ENCODE results near the gene ATP8B1. TPM values are rescaled to one million over a fixed set of nuclear protein-coding genes. Genes with fewer than 3 reads are reported as not detected.

ATP8B1 gene
- total and polyA plus RNA-seq, 9 of the 15 experiments (the other 6 are each of a cell fraction or from before 2014, with no cell fraction given), result 0.01 to 0.22 (median 0.03) TPM; not detected in 3

DNA sequence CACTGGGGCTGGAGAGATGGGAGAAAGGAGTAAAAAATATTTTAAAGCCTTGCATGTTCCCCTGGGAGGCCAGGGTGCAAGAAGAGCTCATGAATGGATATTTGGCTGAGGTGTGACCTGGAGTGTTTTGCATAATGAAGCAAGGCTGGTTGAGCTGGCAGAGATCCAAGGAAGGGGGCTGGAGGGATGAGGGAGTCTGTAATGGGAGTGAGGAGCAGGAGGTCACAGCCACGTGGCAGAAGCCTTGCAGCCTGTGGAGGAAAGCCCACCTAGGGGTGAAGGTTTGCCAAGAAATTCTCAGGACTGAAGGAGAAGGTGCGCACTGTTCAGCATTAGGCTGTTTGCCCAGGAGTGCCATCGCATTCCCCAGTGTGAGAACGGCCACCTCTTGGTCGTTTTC lies 40.3 kb upstream of the ATP8B1 start:
- DNase-seq (ENCODE audit: extremely low read depth in 1 of 4, low spot score in 3 of 4) (peak in 1 of 4 experiments; percentile 12), FAIRE-seq (no peak), ATAC-seq (no peak)
- H3K4me3 ChIP-seq, result no peak overlapping the region
- WGBS (ENCODE audit: insufficient coverage, low coverage, missing lambda C conversion rate), result 83% methylated on average over 2 of the region's 5 CpGs
- peaks cover 9 to 17% of the 10 kb centered on the region in 2 experiments; a peak in 4 of 5 replicates for H3K4me1 ChIP-seq (replicated peaks in 1 of 2; ENCODE audit: control insufficient read depth in 2 of 2, insufficient read depth in 2 of 2, low read length in 2 of 2)
- H3K79me2 ChIP-seq (ENCODE audit: control insufficient read depth, insufficient read depth, low read length), result no peaks in the 10 kb centered on the region
- CTCF ChIA-PET (ENCODE audit: low intra/inter-chr PET ratio), result no interaction called here
- no peak overlapping the region for H3K4me2 ChIP-seq (ENCODE audit: insufficient read depth, low read length)
- in situ Hi-C loops (cut with MboI), result no loop called here
- H3K36me3 ChIP-seq (ENCODE audit: control insufficient read depth, insufficient read depth, low read length), result no peaks in the 10 kb centered on the region
- peak overlapping the region; percentile 51; the same call in 1 of the 2 replicates for H2AFZ ChIP-seq (ENCODE audit: low read depth, low read length)
- POLR2A ChIA-PET, result no interaction called here
- H4K20me1 ChIP-seq (replicated peaks; ENCODE audit: control insufficient read depth, insufficient read depth, low read length), result no peaks in the 10 kb centered on the region
- H3K9me1 ChIP-seq (ENCODE audit: control insufficient read depth, insufficient read depth, low read length), result no peaks in the 10 kb centered on the region
- no peak overlapping the region for H3K27ac ChIP-seq (ENCODE audit: extremely low read depth, low read depth, low read length)
- H3K9ac ChIP-seq (ENCODE audit: insufficient read depth in 1 of 2, low read depth in 2 of 2, low read length in 2 of 2), result no peak overlapping the region; a peak in 1 of 4 replicates
- BruUV-seq (replicated peaks), result no TSS peak
- no peaks in the 10 kb centered on the region for H3K27me3 ChIP-seq (ENCODE audit: control insufficient read depth in 2 of 2, insufficient read depth in 2 of 2, low read length in 2 of 2)
- H3K9me3 ChIP-seq (replicated peaks; ENCODE audit: control insufficient read depth, insufficient read depth, low read depth, low read length), result no peaks in the 10 kb centered on the region
- intact Hi-C loops (cut with micrococcal nuclease), result no loop called here
- no peak for TF ChIP-seq SAFB (IDR thresholded peaks at IDR 0.05; ENCODE audit: borderline replicate concordance, low read depth, low read length)
- TF ChIP-seq, protein P1, sequence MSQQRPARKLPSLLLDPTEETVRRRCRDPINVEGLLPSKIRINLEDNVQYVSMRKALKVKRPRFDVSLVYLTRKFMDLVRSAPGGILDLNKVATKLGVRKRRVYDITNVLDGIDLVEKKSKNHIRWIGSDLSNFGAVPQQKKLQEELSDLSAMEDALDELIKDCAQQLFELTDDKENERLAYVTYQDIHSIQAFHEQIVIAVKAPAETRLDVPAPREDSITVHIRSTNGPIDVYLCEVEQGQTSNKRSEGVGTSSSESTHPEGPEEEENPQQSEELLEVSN (IDR thresholded peaks at IDR 0.05; ENCODE audit: borderline replicate concordance in 1 of 2, extremely low read depth in 1 of 2, insufficient read depth in 1 of 2, insufficient read length in 1 of 2, low read depth in 1 of 2, low read length in 1 of 2, poor library complexity in 1 of 2, severe bottlenecking in 1 of 2), result peak in 1 of 2 experiments; percentile 12
- TF ChIP-seq, protein P2, sequence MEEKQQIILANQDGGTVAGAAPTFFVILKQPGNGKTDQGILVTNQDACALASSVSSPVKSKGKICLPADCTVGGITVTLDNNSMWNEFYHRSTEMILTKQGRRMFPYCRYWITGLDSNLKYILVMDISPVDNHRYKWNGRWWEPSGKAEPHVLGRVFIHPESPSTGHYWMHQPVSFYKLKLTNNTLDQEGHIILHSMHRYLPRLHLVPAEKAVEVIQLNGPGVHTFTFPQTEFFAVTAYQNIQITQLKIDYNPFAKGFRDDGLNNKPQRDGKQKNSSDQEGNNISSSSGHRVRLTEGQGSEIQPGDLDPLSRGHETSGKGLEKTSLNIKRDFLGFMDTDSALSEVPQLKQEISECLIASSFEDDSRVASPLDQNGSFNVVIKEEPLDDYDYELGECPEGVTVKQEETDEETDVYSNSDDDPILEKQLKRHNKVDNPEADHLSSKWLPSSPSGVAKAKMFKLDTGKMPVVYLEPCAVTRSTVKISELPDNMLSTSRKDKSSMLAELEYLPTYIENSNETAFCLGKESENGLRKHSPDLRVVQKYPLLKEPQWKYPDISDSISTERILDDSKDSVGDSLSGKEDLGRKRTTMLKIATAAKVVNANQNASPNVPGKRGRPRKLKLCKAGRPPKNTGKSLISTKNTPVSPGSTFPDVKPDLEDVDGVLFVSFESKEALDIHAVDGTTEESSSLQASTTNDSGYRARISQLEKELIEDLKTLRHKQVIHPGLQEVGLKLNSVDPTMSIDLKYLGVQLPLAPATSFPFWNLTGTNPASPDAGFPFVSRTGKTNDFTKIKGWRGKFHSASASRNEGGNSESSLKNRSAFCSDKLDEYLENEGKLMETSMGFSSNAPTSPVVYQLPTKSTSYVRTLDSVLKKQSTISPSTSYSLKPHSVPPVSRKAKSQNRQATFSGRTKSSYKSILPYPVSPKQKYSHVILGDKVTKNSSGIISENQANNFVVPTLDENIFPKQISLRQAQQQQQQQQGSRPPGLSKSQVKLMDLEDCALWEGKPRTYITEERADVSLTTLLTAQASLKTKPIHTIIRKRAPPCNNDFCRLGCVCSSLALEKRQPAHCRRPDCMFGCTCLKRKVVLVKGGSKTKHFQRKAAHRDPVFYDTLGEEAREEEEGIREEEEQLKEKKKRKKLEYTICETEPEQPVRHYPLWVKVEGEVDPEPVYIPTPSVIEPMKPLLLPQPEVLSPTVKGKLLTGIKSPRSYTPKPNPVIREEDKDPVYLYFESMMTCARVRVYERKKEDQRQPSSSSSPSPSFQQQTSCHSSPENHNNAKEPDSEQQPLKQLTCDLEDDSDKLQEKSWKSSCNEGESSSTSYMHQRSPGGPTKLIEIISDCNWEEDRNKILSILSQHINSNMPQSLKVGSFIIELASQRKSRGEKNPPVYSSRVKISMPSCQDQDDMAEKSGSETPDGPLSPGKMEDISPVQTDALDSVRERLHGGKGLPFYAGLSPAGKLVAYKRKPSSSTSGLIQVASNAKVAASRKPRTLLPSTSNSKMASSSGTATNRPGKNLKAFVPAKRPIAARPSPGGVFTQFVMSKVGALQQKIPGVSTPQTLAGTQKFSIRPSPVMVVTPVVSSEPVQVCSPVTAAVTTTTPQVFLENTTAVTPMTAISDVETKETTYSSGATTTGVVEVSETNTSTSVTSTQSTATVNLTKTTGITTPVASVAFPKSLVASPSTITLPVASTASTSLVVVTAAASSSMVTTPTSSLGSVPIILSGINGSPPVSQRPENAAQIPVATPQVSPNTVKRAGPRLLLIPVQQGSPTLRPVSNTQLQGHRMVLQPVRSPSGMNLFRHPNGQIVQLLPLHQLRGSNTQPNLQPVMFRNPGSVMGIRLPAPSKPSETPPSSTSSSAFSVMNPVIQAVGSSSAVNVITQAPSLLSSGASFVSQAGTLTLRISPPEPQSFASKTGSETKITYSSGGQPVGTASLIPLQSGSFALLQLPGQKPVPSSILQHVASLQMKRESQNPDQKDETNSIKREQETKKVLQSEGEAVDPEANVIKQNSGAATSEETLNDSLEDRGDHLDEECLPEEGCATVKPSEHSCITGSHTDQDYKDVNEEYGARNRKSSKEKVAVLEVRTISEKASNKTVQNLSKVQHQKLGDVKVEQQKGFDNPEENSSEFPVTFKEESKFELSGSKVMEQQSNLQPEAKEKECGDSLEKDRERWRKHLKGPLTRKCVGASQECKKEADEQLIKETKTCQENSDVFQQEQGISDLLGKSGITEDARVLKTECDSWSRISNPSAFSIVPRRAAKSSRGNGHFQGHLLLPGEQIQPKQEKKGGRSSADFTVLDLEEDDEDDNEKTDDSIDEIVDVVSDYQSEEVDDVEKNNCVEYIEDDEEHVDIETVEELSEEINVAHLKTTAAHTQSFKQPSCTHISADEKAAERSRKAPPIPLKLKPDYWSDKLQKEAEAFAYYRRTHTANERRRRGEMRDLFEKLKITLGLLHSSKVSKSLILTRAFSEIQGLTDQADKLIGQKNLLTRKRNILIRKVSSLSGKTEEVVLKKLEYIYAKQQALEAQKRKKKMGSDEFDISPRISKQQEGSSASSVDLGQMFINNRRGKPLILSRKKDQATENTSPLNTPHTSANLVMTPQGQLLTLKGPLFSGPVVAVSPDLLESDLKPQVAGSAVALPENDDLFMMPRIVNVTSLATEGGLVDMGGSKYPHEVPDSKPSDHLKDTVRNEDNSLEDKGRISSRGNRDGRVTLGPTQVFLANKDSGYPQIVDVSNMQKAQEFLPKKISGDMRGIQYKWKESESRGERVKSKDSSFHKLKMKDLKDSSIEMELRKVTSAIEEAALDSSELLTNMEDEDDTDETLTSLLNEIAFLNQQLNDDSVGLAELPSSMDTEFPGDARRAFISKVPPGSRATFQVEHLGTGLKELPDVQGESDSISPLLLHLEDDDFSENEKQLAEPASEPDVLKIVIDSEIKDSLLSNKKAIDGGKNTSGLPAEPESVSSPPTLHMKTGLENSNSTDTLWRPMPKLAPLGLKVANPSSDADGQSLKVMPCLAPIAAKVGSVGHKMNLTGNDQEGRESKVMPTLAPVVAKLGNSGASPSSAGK (IDR thresholded peaks at IDR 0.05), result peak; percentile 80
- TF ChIP-seq NFIC (IDR thresholded peaks at IDR 0.05), result peak; percentile 82
